ENCODE results near the gene MYO15B.

DNA sequence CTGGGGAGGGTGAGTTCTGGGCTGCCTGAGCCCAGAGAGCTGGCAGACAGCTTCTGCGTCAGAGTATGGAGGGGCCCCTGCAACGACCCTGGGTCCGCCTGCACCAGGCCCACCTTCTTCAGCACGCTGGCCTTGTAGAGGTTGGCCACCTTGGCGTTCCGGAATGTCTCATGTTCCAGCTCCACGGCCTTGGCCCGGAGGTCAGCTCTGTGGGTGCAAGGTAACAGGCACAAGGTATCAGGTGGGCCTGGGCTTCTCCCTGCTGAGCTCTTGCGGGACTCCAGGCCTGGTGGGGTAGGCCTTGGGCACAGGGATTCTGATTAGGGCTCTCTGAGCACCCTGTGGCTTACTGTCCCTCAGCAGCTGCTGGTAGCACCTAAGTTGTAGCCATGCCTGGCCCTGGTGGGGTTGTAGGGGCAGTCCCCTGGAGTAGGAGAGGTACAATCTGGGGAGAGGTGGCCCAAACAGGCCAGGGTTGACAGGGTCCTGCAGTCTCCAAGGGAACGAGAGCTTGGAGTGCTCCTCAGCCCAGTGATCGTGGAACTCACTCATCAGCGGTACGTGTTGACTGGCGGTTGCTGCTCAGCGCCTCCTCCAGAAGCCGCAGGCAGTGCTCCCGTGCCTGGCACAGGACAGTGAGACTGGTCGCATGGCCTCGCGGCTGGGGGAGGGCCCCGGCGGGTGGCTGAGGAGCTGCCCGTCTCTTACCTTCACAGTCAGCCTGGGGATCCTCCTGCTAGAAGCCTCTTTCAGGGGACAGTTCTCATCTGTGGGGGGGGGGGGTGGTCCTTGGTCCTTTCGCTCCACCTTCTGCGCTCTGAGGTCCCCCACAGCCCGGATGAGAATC, 42.7 kb downstream of the MYO15B start:
- no peak for TF ChIP-seq POLR2AphosphoS5 (IDR thresholded peaks at IDR 0.05; ENCODE audit: low read depth, low read length)
- TF ChIP-seq POLR2A (IDR thresholded peaks at IDR 0.05; ENCODE audit: low read depth, low read length) = no peak
